HepG2 (cell line): Measurements from ENCODE around the gene EPB41L2. TPM values are rescaled to one million over a fixed set of nuclear protein-coding genes. Genes with fewer than 3 reads are reported as not detected.

Experiments used
- BRCA1 ChIP-seq: sonication (generic); formaldehyde crosslinking; IDR thresholded peaks from 2 replicates; pipeline ENCODE4 v1.4.0; 2020; ENCODE audit warnings: missing genetic modification reagents
- CENPT ChIP-seq: sonication (generic); formaldehyde crosslinking; IDR thresholded peaks from 2 replicates; pipeline ENCODE4 v1.8.0; 2022; ENCODE audit warnings: low read depth, mild to moderate bottlenecking, moderate library complexity, missing genetic modification reagents
- ELF1 ChIP-seq: sonication (generic); formaldehyde crosslinking; IDR thresholded peaks from 2 replicates; pipeline ENCODE4 v1.4.0; 2020; ENCODE audit warnings: missing genetic modification reagents
- FOXA3 ChIP-seq: IDR thresholded peaks from 2 replicates; pipeline ENCODE4 v1.6.1; 2016; ENCODE audit warnings: missing genetic modification reagents, missing compliant biosample characterization
- KLF15 ChIP-seq: sonication (generic); formaldehyde crosslinking; IDR thresholded peaks from 2 replicates; pipeline ENCODE4 v1.8.1; 2023; ENCODE audit warnings: borderline replicate concordance, mild to moderate bottlenecking, inconsistent platforms, missing genetic modification reagents, mixed read lengths
- MLLT10 ChIP-seq: sonication (generic); formaldehyde crosslinking; IDR thresholded peaks from 2 replicates; pipeline ENCODE4 v1.4.0; 2020; ENCODE audit warnings: missing genetic modification reagents
- NR2F1 ChIP-seq, 2 experiments: fragments of 450-650 bp in 1 of 2; formaldehyde crosslinking in 1 of 2; IDR thresholded peaks; 2 replicates each; pipeline versions ENCODE4 v1.5.0 to v1.6.1; 2016 to 2020; ENCODE audit warnings: mild to moderate bottlenecking in 1 of 2, missing compliant biosample characterization in 1 of 2, missing genetic modification reagents in 1 of 2, moderate library complexity in 1 of 2
- RBM22 ChIP-seq: fragments of 200-400 bp; formaldehyde crosslinking; optimal IDR thresholded peaks from 2 replicates; pipeline ENCODE3; 2017; ENCODE audit warnings: mild to moderate bottlenecking, low read length, moderate library complexity
- SATB2 ChIP-seq: sonication (generic); formaldehyde crosslinking; IDR thresholded peaks from 2 replicates; pipeline ENCODE4 v1.5.0; 2020; ENCODE audit warnings: missing genetic modification reagents
- SOX6 ChIP-seq, 2 experiments: fragments of 450-650 bp in 1 of 2; sonication (generic) in 1 of 2; formaldehyde crosslinking in 1 of 2; IDR thresholded peaks; 2 replicates each; pipeline versions ENCODE4 v1.4.0 to v1.6.1; 2017 to 2020; ENCODE audit warnings: antibody characterized with exemption in 1 of 2, mild to moderate bottlenecking in 1 of 2, missing genetic modification reagents in 1 of 2
- SYNCRIP ChIP-seq: fragments of 200-400 bp; formaldehyde crosslinking; IDR thresholded peaks from 2 replicates; pipeline ENCODE4 v1.6.1; 2018; ENCODE audit warnings: mild to moderate bottlenecking, low read depth, low read length; ENCODE audit not compliant: insufficient read depth
- TOPORS ChIP-seq: sonication (generic); formaldehyde crosslinking; IDR thresholded peaks from 2 replicates; pipeline ENCODE4 v1.8.0; 2023; ENCODE audit warnings: mild to moderate bottlenecking, missing genetic modification reagents
- ZFP36 ChIP-seq: fragments of 150-350 bp; IDR thresholded peaks from 2 replicates; pipeline ENCODE4 v1.6.1; 2018; ENCODE audit warnings: borderline replicate concordance, low read length, low read depth; ENCODE audit not compliant: partially characterized antibody
- ZNF562 ChIP-seq: sonication (generic); formaldehyde crosslinking; IDR thresholded peaks from 2 replicates; pipeline ENCODE4 v1.8.0; 2022; ENCODE audit warnings: missing genetic modification reagents, borderline replicate concordance
- ZNF660 ChIP-seq: sonication (generic); formaldehyde crosslinking; IDR thresholded peaks from 2 replicates; pipeline ENCODE4 v1.5.1; 2020; ENCODE audit warnings: mild to moderate bottlenecking, low read depth, missing genetic modification reagents, borderline replicate concordance
- ZNF672 ChIP-seq: sonication (generic); formaldehyde crosslinking; IDR thresholded peaks from 2 replicates; pipeline ENCODE4 v1.8.1; 2022; ENCODE audit warnings: missing genetic modification reagents
- ZNF703 ChIP-seq: sonication (generic); formaldehyde crosslinking; IDR thresholded peaks from 2 replicates; pipeline ENCODE4 v1.5.1; 2020; ENCODE audit warnings: missing genetic modification reagents, mild to moderate bottlenecking, moderate library complexity, borderline replicate concordance
- ZNF776 ChIP-seq: sonication (generic); formaldehyde crosslinking; IDR thresholded peaks from 2 replicates; pipeline ENCODE4 v1.4.0; 2020; ENCODE audit warnings: mild to moderate bottlenecking, missing genetic modification reagents
- polyA plus RNA-seq, 8 experiments: library from polyadenylated mRNA; depleted of rRNA in 3 of 8; stranded (reverse) in 7 of 8; unstranded in 1 of 8; fragments of >200 nt; fragmentation: Illumina TruSeq in 4 of 8; extraction: Trizol in 4 of 8; gene quantifications; 2 replicates each; pipeline versions ENCODE4 v1.2.1 to v1.2.3, GENCODE V29; 2011 to 2016; ENCODE audit warnings: low read depth in 4 of 8, missing spikeins in 1 of 8, mixed read lengths in 1 of 8; ENCODE audit not compliant: insufficient read depth in 1 of 8
- total RNA-seq, 5 experiments: library from RNA; depleted of rRNA; stranded (reverse); fragments of >200 nt; fragmentation: Illumina TruSeq; extraction: Trizol; gene quantifications; 2 replicates each; pipeline ENCODE4 v1.2.3, GENCODE V29; 2016; ENCODE audit warnings: low read depth in 1 of 5
- TF ChIP-seq, protein P1 (sequence below): sonication (generic); formaldehyde crosslinking; IDR thresholded peaks from 2 replicates; pipeline ENCODE4 v1.9.0; 2021; ENCODE audit warnings: missing genetic modification reagents, borderline replicate concordance
- TF ChIP-seq, protein P2 (sequence below): sonication (generic); formaldehyde crosslinking; IDR thresholded peaks from 2 replicates; pipeline ENCODE4 v1.8.1; 2023; ENCODE audit warnings: mild to moderate bottlenecking, inconsistent platforms, moderate library complexity, missing genetic modification reagents, borderline replicate concordance
- TF ChIP-seq, protein P3 (sequence below): IDR thresholded peaks from 2 replicates; pipeline ENCODE4 v1.4.0; 2020; ENCODE audit warnings: mild to moderate bottlenecking, missing genetic modification reagents

Gene EPB41L2
- total and polyA plus RNA-seq, 2 of the 13 experiments (the other 11 are each of a cell fraction or from before 2014, with no cell fraction given): 41.7 to 56.4 TPM

DNA sequence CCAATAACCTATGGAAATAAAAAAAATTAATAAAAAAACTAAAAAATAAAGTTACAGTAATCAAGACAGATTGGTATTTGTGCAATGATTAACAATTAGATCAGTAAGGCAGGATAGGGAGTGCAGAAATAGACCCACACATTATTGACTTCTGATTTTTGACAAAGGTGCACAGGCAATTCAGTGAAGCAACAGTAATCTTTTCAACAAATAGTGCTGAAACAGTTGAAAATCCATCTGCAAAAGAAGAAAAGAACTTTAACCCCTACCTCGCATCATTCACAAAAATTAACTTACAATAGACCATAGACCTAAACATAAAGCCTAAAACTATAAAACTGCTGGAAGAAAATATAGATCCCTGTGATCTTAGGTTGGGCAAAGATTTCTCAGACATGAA is 240.3 kb downstream of the EPB41L2 start (continued):
- TF ChIP-seq, protein P1, sequence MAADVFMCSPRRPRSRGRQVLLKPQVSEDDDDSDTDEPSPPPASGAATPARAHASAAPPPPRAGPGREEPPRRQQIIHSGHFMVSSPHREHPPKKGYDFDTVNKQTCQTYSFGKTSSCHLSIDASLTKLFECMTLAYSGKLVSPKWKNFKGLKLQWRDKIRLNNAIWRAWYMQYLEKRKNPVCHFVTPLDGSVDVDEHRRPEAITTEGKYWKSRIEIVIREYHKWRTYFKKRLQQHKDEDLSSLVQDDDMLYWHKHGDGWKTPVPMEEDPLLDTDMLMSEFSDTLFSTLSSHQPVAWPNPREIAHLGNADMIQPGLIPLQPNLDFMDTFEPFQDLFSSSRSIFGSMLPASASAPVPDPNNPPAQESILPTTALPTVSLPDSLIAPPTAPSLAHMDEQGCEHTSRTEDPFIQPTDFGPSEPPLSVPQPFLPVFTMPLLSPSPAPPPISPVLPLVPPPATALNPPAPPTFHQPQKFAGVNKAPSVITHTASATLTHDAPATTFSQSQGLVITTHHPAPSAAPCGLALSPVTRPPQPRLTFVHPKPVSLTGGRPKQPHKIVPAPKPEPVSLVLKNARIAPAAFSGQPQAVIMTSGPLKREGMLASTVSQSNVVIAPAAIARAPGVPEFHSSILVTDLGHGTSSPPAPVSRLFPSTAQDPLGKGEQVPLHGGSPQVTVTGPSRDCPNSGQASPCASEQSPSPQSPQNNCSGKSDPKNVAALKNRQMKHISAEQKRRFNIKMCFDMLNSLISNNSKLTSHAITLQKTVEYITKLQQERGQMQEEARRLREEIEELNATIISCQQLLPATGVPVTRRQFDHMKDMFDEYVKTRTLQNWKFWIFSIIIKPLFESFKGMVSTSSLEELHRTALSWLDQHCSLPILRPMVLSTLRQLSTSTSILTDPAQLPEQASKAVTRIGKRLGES (CRISPR knock-in tag): no peak
- TF ChIP-seq SATB2 (CRISPR knock-in tag) (no peak), TOPORS (CRISPR knock-in tag) (no peak), ZNF660 (CRISPR knock-in tag) (no peak), ELF1 (no peak), ZFP36 (no peak), FOXA3 (CRISPR knock-in tag) (peak; percentile 62), RBM22 (no peak), CENPT (CRISPR knock-in tag) (no peak), ZNF672 (CRISPR knock-in tag) (no peak), ZNF703 (CRISPR knock-in tag) (no peak), NR2F1 (CRISPR knock-in tag; IDR thresholded peaks at IDR 0.05) (no peak), MLLT10 (CRISPR knock-in tag) (no peak), ZNF562 (no peak), SYNCRIP (no peak), ZNF776 (CRISPR knock-in tag) (no peak), BRCA1 (CRISPR knock-in tag) (no peak), KLF15 (CRISPR knock-in tag) (no peak), SOX6 (IDR thresholded peaks at IDR 0.05) (no peak), SOX6 (CRISPR knock-in tag; IDR thresholded peaks at IDR 0.05) (peak; percentile 71; the same call in 1 of the 2 replicates)
- TF ChIP-seq, protein P2, sequence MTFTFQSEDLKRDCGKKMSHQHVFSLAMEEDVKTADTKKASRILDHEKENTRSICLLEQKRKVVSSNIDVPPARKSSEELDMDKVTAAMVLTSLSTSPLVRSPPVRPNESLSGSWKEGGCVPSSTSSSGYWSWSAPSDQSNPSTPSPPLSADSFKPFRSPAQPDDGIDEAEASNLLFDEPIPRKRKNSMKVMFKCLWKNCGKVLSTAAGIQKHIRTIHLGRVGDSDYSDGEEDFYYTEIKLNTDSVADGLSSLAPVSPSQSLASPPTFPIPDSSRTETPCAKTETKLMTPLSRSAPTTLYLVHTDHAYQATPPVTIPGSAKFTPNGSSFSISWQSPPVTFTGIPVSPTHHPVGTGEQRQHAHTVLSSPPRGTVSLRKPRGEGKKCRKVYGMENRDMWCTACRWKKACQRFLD: no peak
- TF ChIP-seq, protein P3, sequence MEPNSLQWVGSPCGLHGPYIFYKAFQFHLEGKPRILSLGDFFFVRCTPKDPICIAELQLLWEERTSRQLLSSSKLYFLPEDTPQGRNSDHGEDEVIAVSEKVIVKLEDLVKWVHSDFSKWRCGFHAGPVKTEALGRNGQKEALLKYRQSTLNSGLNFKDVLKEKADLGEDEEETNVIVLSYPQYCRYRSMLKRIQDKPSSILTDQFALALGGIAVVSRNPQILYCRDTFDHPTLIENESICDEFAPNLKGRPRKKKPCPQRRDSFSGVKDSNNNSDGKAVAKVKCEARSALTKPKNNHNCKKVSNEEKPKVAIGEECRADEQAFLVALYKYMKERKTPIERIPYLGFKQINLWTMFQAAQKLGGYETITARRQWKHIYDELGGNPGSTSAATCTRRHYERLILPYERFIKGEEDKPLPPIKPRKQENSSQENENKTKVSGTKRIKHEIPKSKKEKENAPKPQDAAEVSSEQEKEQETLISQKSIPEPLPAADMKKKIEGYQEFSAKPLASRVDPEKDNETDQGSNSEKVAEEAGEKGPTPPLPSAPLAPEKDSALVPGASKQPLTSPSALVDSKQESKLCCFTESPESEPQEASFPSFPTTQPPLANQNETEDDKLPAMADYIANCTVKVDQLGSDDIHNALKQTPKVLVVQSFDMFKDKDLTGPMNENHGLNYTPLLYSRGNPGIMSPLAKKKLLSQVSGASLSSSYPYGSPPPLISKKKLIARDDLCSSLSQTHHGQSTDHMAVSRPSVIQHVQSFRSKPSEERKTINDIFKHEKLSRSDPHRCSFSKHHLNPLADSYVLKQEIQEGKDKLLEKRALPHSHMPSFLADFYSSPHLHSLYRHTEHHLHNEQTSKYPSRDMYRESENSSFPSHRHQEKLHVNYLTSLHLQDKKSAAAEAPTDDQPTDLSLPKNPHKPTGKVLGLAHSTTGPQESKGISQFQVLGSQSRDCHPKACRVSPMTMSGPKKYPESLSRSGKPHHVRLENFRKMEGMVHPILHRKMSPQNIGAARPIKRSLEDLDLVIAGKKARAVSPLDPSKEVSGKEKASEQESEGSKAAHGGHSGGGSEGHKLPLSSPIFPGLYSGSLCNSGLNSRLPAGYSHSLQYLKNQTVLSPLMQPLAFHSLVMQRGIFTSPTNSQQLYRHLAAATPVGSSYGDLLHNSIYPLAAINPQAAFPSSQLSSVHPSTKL (CRISPR knock-in tag): peak; percentile 81
